ENCODE results near the gene GRM4.

- TF ChIP-seq, protein P1, sequence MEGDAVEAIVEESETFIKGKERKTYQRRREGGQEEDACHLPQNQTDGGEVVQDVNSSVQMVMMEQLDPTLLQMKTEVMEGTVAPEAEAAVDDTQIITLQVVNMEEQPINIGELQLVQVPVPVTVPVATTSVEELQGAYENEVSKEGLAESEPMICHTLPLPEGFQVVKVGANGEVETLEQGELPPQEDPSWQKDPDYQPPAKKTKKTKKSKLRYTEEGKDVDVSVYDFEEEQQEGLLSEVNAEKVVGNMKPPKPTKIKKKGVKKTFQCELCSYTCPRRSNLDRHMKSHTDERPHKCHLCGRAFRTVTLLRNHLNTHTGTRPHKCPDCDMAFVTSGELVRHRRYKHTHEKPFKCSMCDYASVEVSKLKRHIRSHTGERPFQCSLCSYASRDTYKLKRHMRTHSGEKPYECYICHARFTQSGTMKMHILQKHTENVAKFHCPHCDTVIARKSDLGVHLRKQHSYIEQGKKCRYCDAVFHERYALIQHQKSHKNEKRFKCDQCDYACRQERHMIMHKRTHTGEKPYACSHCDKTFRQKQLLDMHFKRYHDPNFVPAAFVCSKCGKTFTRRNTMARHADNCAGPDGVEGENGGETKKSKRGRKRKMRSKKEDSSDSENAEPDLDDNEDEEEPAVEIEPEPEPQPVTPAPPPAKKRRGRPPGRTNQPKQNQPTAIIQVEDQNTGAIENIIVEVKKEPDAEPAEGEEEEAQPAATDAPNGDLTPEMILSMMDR (IDR thresholded peaks at IDR 0.05), result no peak
- no peak for TF ChIP-seq POLR2A (IDR thresholded peaks at IDR 0.05)
Measured at GRCh38 chr6:34098045-34098936, 47.6 kb downstream of the GRM4 start.

Measured in right lobe of liver (tissue), 4 donors.